Trophoblast cell (in vitro differentiated cells and primary cell): ENCODE data around the gene SOX11.

Experiments used
- DNase-seq, 2 donors: peaks; one replicate each; pipeline ENCODE4 v3.0.0-alpha.2; 2016
- H2AFZ ChIP-seq: 2 replicates; pipeline ENCODE4 v1.6.1; 2013; ENCODE audit warnings: low read length, moderate library complexity, mild to moderate bottlenecking; ENCODE audit not compliant: insufficient read depth, poor library complexity
- H2AK5ac ChIP-seq: 2 replicates; pipeline ENCODE4 v1.6.1; 2013; ENCODE audit warnings: mild to moderate bottlenecking, low read length
- H2BK120ac ChIP-seq: 2 replicates; pipeline ENCODE4 v1.6.1; 2013; ENCODE audit warnings: low read length, mild to moderate bottlenecking, moderate library complexity; ENCODE audit not compliant: insufficient read depth, poor library complexity
- H2BK12ac ChIP-seq: 2 replicates; pipeline ENCODE4 v1.6.1; 2013; ENCODE audit warnings: mild to moderate bottlenecking, low read length, moderate library complexity
- H2BK5ac ChIP-seq: 2 replicates; pipeline ENCODE4 v1.6.1; 2013; ENCODE audit warnings: low read length, low read depth, moderate library complexity, mild to moderate bottlenecking; ENCODE audit not compliant: poor library complexity
- H3K14ac ChIP-seq: 2 replicates; pipeline ENCODE4 v1.6.1; 2013; ENCODE audit warnings: mild to moderate bottlenecking, low read length
- H3K18ac ChIP-seq: 2 replicates; pipeline ENCODE4 v1.6.1; 2013; ENCODE audit warnings: mild to moderate bottlenecking, low read length
- H3K23ac ChIP-seq: 2 replicates; pipeline ENCODE4 v1.6.1; 2013; ENCODE audit warnings: low read length
- H3K27ac ChIP-seq: 2 replicates; pipeline ENCODE4 v1.5.1; 2013; ENCODE audit warnings: low read depth, mild to moderate bottlenecking, inconsistent platforms, low read length, moderate library complexity
- H3K27me3 ChIP-seq: 2 replicates; pipeline ENCODE4 v1.6.1; 2013; ENCODE audit warnings: inconsistent platforms, mild to moderate bottlenecking, low read length, moderate library complexity; ENCODE audit not compliant: insufficient read depth
- H3K36me3 ChIP-seq, 2 experiments: 1 replicate in 1 of 2; 2 replicates in 1 of 2; pipeline ENCODE4 v1.6.1; 2013; ENCODE audit warnings: low read length in 2 of 2, mild to moderate bottlenecking in 2 of 2, moderate library complexity in 1 of 2; ENCODE audit not compliant: insufficient read depth in 2 of 2, control insufficient read depth in 1 of 2
- H3K4ac ChIP-seq: 2 replicates; pipeline ENCODE4 v1.6.1; 2013; ENCODE audit warnings: low read depth, mild to moderate bottlenecking, low read length, moderate library complexity
- H3K4me1 ChIP-seq, 2 experiments: 1 replicate in 1 of 2; 2 replicates in 1 of 2; pipeline ENCODE4 v1.6.1; 2013; ENCODE audit warnings: low read length in 2 of 2, mild to moderate bottlenecking in 2 of 2, moderate library complexity in 1 of 2; ENCODE audit not compliant: insufficient read depth in 2 of 2, control insufficient read depth in 1 of 2
- H3K4me2 ChIP-seq: 2 replicates; pipeline ENCODE4 v1.6.1; 2013; ENCODE audit warnings: inconsistent platforms, mild to moderate bottlenecking, low read length, moderate library complexity
- H3K4me3 ChIP-seq: 2 replicates; pipeline ENCODE4 v1.5.1; 2013; ENCODE audit warnings: mild to moderate bottlenecking, low read depth, low read length, inconsistent platforms
- H3K79me1 ChIP-seq: one replicate; pipeline ENCODE4 v1.6.1; 2013; ENCODE audit warnings: low read length
- H3K79me2 ChIP-seq: 2 replicates; pipeline ENCODE4 v1.6.1; 2013; ENCODE audit warnings: low read length, mild to moderate bottlenecking; ENCODE audit not compliant: control insufficient read depth, insufficient read depth, poor library complexity
- H3K9ac ChIP-seq: 2 replicates; pipeline ENCODE4 v1.6.1; 2013; ENCODE audit warnings: mild to moderate bottlenecking, low read length
- H3K9me3 ChIP-seq: 2 replicates; pipeline ENCODE4 v1.6.1; 2013; ENCODE audit warnings: low read depth, mild to moderate bottlenecking, control low read depth, inconsistent platforms, low read length; ENCODE audit not compliant: insufficient read depth
- H4K12ac ChIP-seq: 2 replicates; pipeline ENCODE4 v1.6.1; 2013; ENCODE audit warnings: low read depth, mild to moderate bottlenecking, low read length, moderate library complexity
- H4K8ac ChIP-seq: 2 replicates; pipeline ENCODE4 v1.6.1; 2013; ENCODE audit warnings: low read depth, mild to moderate bottlenecking, low read length, moderate library complexity
- H4K91ac ChIP-seq: one replicate; pipeline ENCODE4 v1.6.1; 2013; ENCODE audit warnings: low read depth, mild to moderate bottlenecking, low read length, moderate library complexity
- WGBS: extraction: QIAGEN DNeasy Blood & Tissue Kit; methylation state at CpG from one replicate; pipeline ENCODE4 v1.1.7; 2013; ENCODE audit warnings: missing lambda C conversion rate; ENCODE audit not compliant: insufficient read length, insufficient coverage; ENCODE audit errors: extremely low coverage; 5-methylcytosine and 5-hydroxymethylcytosine counted together

The SOX11 gene

GRCh38 chr2:5690286-5690685 is 1.9 kb upstream of the SOX11 start:
- Histone ChIP-seq H3K4me2 (peak overlapping the region; percentile 85), H3K9me3 (no peaks in the 10 kb centered on the region), H3K4me3 (no peak overlapping the region), H3K18ac (no peak overlapping the region), H2BK12ac (no peak overlapping the region), H2BK120ac (no peak overlapping the region), H3K27me3 (peaks cover 12% of the 10 kb centered on the region), H4K8ac (no peak overlapping the region), H2AK5ac (no peak overlapping the region), H3K4ac (no peak overlapping the region), H3K4me1 (peaks cover 2 to 4% of the 10 kb centered on the region in 2 experiments), H3K36me3 (no peaks in the 10 kb centered on the region), H3K14ac (no peak overlapping the region), H4K91ac (no peak overlapping the region), H4K12ac (no peak overlapping the region), H3K79me2 (peaks cover 14% of the 10 kb centered on the region), H2AFZ (no peak overlapping the region), H2BK5ac (no peak overlapping the region), H3K9ac (no peak overlapping the region), H3K79me1 (peaks cover 17% of the 10 kb centered on the region), H3K27ac (no peak overlapping the region), H3K23ac (no peak overlapping the region)
- no CpG with 5 or more reads among the region's 8 CpGs for WGBS
- no peak for DNase-seq

- no peak overlapping the region for H2AFZ ChIP-seq
- H2BK120ac ChIP-seq: peak overlapping the region; percentile 82
- H4K91ac ChIP-seq: peak overlapping the region; percentile 55
- H3K27ac ChIP-seq: peak overlapping the region; percentile 73
- H3K4me3 ChIP-seq: peak overlapping the region; percentile 60
- peak overlapping the region; percentile 85 for H3K4me2 ChIP-seq
- H2AK5ac ChIP-seq: no peak overlapping the region
- peak overlapping the region; percentile 44 for H4K12ac ChIP-seq
- H3K79me1 ChIP-seq: peaks cover 17% of the 10 kb centered on the region
- H3K36me3 ChIP-seq: no peaks in the 10 kb centered on the region
- no peak overlapping the region for H3K23ac ChIP-seq
- H3K4ac ChIP-seq: peak overlapping the region; percentile 76
- WGBS: no CpG with 5 or more reads among the region's 25 CpGs
- H3K18ac ChIP-seq: no peak overlapping the region
- no peak overlapping the region for H2BK12ac ChIP-seq
- H3K4me1 ChIP-seq: peaks cover 2 to 4% of the 10 kb centered on the region in 2 experiments
- DNase-seq: no peak
- no peaks in the 10 kb centered on the region for H3K9me3 ChIP-seq
- peaks cover 12% of the 10 kb centered on the region for H3K27me3 ChIP-seq
- peak overlapping the region; percentile 58 for H2BK5ac ChIP-seq
- H4K8ac ChIP-seq: peak overlapping the region; percentile 74
- peak overlapping the region; percentile 21 for H3K14ac ChIP-seq
- peak overlapping the region; percentile 92 for H3K9ac ChIP-seq
- H3K79me2 ChIP-seq: peaks cover 14% of the 10 kb centered on the region
Observed at GRCh38 chr2:5690718-5691220, 1.4 kb upstream of the SOX11 start.

- Histone ChIP-seq H3K4me1 (peaks cover 2 to 4% of the 10 kb centered on the region in 2 experiments), H2AFZ (peak overlapping the region; percentile 73), H3K18ac (no peak overlapping the region), H4K91ac (peak overlapping the region; percentile 92), H4K12ac (peak overlapping the region; percentile 44), H3K27ac (peak overlapping the region; percentile 83), H2BK5ac (peak overlapping the region; percentile 68), H3K36me3 (no peaks in the 10 kb centered on the region), H3K4me2 (peak overlapping the region; percentile 85), H3K79me1 (peaks cover 23% of the 10 kb centered on the region), H2BK12ac (no peak overlapping the region), H3K9ac (peak overlapping the region; percentile 92), H4K8ac (peak overlapping the region; percentile 84), H3K27me3 (peaks cover 12% of the 10 kb centered on the region), H3K14ac (peak overlapping the region; percentile 54), H3K9me3 (no peaks in the 10 kb centered on the region), H3K4me3 (peak overlapping the region; percentile 60), H2BK120ac (peak overlapping the region; percentile 82), H2AK5ac (no peak overlapping the region), H3K4ac (peak overlapping the region; percentile 44), H3K23ac (no peak overlapping the region), H3K79me2 (peaks cover 15% of the 10 kb centered on the region)
- DNase-seq: no peak
- WGBS: no CpG with 5 or more reads among the region's 83 CpGs
Observed at GRCh38 chr2:5691221-5691984, 781 bp upstream of the SOX11 start.

- H3K4me1 ChIP-seq: peaks cover 2 to 4% of the 10 kb centered on the region in 2 experiments
- no peak overlapping the region for H2AK5ac ChIP-seq
- H2BK120ac ChIP-seq: no peak overlapping the region
- peaks cover 29% of the 10 kb centered on the region for H3K79me1 ChIP-seq
- peak overlapping the region; percentile 74 for H3K9ac ChIP-seq
- peak overlapping the region; percentile 10 for H3K27ac ChIP-seq
- H3K4ac ChIP-seq: peak overlapping the region; percentile 76
- no CpG with 5 or more reads among the region's 69 CpGs for WGBS
- peak overlapping the region; percentile 13 for H4K91ac ChIP-seq
- H3K4me3 ChIP-seq: peak overlapping the region; percentile 78
- H4K8ac ChIP-seq: peak overlapping the region; percentile 58
- H2AFZ ChIP-seq: peak overlapping the region; percentile 39
- H2BK5ac ChIP-seq: peak overlapping the region; percentile 34
- no peak for DNase-seq
- peak overlapping the region; percentile 74 for H3K14ac ChIP-seq
- no peaks in the 10 kb centered on the region for H3K9me3 ChIP-seq
- no peaks in the 10 kb centered on the region for H3K36me3 ChIP-seq
- H2BK12ac ChIP-seq: no peak overlapping the region
- H3K18ac ChIP-seq: peak overlapping the region; percentile 90
- H4K12ac ChIP-seq: peak overlapping the region; percentile 12
- peaks cover 21% of the 10 kb centered on the region for H3K79me2 ChIP-seq
- H3K27me3 ChIP-seq: peaks cover 12% of the 10 kb centered on the region
- H3K4me2 ChIP-seq: peak overlapping the region; percentile 69
- H3K23ac ChIP-seq: no peak overlapping the region
Observed at GRCh38 chr2:5692561-5693286, 540 bp downstream of the SOX11 start.
